ENCODE data around the gene PDZRN3.

DNA sequence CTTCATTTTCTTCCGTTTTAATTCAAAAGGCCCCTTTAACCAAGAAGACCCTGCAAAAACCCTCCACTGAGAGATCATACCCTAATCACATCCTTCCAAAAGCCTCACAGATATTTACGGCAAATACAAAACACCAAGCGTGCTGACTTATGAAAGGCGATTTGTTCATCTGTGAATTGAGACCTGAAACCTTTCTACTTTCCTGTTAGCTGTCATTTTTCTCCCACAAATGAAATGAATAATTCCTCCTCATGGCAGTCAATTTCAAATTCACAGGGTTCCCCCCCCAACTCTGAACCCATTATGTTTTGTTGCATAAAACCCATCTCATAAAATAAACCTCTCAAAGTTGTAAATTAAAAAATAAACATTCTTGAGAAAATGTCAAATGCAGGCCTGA, 149.6 kb downstream of the PDZRN3 start:
- TF ChIP-seq, protein P1, sequence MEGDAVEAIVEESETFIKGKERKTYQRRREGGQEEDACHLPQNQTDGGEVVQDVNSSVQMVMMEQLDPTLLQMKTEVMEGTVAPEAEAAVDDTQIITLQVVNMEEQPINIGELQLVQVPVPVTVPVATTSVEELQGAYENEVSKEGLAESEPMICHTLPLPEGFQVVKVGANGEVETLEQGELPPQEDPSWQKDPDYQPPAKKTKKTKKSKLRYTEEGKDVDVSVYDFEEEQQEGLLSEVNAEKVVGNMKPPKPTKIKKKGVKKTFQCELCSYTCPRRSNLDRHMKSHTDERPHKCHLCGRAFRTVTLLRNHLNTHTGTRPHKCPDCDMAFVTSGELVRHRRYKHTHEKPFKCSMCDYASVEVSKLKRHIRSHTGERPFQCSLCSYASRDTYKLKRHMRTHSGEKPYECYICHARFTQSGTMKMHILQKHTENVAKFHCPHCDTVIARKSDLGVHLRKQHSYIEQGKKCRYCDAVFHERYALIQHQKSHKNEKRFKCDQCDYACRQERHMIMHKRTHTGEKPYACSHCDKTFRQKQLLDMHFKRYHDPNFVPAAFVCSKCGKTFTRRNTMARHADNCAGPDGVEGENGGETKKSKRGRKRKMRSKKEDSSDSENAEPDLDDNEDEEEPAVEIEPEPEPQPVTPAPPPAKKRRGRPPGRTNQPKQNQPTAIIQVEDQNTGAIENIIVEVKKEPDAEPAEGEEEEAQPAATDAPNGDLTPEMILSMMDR (IDR thresholded peaks at IDR 0.05): no peak
- TF ChIP-seq POLR2AphosphoS5 (IDR thresholded peaks at IDR 0.05; ENCODE audit: low read depth, low read length) (no peak), TCF7L2 (IDR thresholded peaks at IDR 0.05; ENCODE audit: low read depth, low read length) (no peak)
- TF ChIP-seq, protein P2, sequence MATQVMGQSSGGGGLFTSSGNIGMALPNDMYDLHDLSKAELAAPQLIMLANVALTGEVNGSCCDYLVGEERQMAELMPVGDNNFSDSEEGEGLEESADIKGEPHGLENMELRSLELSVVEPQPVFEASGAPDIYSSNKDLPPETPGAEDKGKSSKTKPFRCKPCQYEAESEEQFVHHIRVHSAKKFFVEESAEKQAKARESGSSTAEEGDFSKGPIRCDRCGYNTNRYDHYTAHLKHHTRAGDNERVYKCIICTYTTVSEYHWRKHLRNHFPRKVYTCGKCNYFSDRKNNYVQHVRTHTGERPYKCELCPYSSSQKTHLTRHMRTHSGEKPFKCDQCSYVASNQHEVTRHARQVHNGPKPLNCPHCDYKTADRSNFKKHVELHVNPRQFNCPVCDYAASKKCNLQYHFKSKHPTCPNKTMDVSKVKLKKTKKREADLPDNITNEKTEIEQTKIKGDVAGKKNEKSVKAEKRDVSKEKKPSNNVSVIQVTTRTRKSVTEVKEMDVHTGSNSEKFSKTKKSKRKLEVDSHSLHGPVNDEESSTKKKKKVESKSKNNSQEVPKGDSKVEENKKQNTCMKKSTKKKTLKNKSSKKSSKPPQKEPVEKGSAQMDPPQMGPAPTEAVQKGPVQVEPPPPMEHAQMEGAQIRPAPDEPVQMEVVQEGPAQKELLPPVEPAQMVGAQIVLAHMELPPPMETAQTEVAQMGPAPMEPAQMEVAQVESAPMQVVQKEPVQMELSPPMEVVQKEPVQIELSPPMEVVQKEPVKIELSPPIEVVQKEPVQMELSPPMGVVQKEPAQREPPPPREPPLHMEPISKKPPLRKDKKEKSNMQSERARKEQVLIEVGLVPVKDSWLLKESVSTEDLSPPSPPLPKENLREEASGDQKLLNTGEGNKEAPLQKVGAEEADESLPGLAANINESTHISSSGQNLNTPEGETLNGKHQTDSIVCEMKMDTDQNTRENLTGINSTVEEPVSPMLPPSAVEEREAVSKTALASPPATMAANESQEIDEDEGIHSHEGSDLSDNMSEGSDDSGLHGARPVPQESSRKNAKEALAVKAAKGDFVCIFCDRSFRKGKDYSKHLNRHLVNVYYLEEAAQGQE (IDR thresholded peaks at IDR 0.05; ENCODE audit: insufficient read depth in 1 of 2, low read depth in 2 of 2, low read length in 1 of 2): no peak
